Lower leg skin (tissue), 3 donors: Measurements from ENCODE around the gene MGMT.

Experiments
- CTCF ChIP-seq, 3 donors: fragments of 450-650 bp; IDR thresholded peaks; one replicate each; pipeline ENCODE4 v1.5.1; 2016; ENCODE audit warnings: antibody characterized with exemption in 3 of 3, mild to moderate bottlenecking in 3 of 3, moderate library complexity in 2 of 3
- POLR2A ChIP-seq, 2 donors: fragments of 450-650 bp; IDR thresholded peaks; one replicate each; pipeline ENCODE4 v1.6.1; 2016 to 2017; ENCODE audit warnings: antibody characterized with exemption in 2 of 2, mild to moderate bottlenecking in 1 of 2, moderate library complexity in 1 of 2

- TF ChIP-seq CTCF (IDR thresholded peaks at IDR 0.05), result no peak
- TF ChIP-seq POLR2A (IDR thresholded peaks at IDR 0.05), result no peak
Measured at GRCh38 chr10:129472696-129473555, 5.9 kb downstream of the MGMT start.
